HG03565 (cell line): Measurements from ENCODE around the gene SLCO2A1.

Experiments used
- ATAC-seq: cut with Tn5 transposase; IDR thresholded peaks from one replicate; pipeline ENCODE4 v1.9.1; 2021; ENCODE audit warnings: mild to moderate bottlenecking, moderate library complexity; ENCODE audit not compliant: unreplicated experiment

SLCO2A1 gene

DNA sequence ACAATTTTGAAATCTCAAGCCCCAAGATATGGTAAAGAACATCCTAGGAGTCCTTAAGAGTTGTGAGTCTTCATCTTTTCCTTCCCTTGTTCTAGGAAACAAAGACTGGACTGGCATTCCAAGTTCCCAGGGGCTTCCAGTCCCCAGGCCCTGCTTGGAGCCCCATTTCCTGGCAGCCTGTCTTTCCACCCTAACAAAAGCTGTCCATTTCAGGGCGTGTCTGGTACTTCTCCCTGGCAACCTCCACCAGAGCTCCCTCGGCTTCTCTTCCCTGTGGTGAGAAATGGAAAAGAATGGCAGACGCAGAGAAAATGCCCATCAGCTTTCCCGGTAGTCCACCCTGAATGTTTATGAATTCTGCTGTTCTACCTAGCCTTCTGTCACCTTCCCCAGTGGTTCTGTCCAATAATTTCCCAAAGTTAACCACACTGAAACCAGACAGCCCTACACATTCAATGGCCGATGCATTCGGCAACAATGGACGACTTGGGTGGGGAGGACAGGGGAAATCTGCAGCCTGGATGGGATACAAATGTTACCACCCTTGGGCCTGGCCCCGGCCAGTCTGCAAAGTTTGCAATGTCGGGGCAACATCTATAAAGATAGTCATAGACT is 140.9 kb downstream of the SLCO2A1 start:
- no peak for ATAC-seq

DNA sequence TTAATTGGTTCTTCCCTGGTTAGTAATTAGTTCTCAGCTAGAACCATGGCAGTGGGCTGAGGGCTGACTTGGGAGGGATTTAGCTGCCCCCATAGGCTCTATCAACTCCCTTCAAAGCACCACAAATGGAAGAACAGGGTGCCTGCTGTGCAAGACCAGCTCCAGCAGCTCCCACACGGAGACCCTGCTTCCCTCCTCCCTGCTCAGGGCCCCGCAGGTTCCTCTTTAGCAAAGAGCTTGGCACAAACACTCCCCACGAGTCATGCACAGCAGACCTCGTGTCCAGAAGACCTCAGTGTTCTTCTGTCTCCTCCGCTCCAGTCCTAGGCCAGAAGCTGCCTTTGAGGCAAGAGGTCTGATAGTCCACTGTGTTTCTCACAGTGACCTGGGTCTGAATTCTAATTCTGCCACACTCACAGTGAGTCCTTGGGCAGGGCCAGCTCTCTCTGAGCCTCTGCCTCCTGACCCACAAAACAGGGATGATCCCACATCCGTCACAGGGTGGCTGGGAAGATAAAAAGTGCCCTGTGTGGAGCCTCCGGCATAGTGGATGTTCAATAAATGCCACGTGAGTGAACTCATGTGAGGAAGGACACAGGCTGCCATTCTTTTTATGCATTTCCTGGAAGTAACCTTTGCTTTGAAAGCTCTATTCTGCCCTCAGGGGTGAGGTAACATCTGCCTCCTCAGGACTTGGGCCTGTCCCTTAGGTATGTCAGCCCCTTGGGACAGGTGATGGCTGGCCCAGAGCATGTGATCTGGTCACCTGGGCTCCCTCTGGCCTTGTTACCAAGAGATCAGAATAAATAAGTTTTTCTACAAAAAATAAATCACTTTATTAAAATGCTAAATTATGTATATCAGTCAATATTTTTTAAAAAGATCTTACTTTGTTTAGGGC is 141.7 kb downstream of the SLCO2A1 start:
- ATAC-seq = no peak

DNA sequence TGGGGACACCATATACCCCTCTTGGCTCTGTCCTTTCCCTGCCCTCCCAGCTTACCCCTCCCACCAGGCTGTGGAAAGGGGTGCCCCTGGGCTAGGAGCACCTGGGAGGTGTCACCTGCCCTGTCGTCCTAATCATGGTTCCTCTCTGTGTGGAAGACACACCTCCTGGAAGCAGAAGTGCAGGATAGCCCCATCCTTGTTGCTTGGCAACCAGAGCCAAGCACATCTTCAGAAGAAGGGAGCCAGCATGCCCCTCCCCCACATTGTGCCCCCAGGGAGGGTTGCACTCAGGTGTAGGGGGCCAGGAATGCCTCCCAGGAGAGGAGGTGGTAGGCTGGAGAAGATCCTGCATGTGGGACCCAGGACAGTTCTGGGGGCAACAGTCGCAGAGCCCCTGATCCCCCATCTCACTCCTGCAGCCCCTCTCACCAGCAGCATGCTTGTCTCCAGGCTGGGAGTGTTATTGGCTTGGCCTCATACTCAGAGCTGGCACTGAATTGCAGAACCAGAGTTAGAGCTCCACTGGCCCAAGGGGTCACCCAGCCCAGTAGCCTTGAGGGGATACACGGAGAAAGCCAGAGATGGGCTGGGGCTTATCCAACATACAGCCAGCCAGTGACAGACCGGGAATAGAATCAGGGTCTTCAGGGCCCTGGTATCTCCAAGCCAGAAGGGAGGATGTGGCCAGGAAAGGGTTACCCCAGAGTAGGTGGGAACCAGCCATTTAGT is 142.5 kb downstream of the SLCO2A1 start:
- no peak for ATAC-seq

DNA sequence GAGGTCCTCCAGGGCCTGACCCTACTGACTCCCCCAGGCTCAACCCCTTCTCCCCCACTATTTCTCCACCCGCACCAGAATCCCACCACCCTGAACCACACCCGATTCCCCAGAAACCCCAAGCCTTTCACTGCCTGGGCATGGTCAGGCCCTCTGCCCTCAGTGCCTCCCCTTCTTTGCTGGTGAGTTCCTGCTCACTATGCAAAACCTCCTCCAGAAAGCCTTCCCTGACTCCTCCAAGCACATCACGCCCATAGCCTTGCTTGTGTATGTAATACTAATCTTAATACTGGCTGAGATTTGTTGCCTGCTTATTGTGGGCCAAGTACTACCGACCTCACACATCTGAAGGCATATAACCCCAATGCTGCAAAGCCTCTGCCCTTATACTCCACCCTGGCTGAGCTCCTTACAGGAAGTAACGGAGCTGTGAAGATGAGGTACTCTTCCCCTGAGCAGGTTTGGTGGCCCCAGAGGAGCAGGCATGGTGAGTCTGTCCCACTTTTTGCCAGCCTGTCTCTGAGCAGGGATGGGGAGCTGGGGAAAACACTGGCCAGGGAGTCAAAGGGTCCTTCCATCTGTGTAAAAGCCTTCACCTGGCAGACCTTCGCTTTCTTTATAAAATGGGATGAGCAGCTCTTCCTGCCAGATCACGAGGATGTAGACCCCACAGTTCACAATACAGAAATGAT is 143.5 kb downstream of the SLCO2A1 start:
- ATAC-seq = no peak

DNA sequence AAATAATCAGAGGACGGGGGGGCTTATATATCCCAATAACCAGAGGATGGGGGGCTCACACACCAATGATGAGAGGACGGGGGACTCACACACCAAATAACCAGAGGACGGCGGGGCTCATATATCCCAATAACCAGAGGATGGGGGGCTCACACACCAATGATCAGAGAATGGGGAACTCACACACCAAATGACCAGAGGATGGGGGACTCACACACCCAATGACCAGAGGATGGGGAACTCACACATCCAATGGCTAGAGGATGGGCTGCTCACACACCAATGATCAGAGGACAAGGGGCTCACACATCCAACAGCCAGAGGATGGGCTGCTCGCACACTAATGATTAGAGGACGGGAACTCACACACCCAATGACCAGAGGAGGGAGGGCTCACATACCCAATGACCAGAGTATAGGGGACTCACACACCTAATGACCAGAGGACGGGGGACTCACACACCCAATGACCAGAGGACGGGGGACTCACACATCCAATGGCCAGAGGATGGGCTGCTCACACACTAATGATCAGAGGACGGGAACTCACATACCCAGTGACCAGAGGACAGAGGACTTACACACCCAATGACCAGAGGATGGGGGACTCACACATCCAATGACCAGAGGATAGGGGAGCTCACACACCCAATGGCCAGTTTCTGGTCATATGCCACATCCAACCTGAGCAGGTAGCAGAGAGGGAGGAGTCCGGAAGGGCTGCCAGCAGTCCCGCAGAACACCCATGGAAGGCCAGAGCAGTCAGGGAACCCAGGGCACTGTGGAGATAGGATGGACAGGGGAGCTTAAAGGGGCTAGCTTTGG is 144.6 kb downstream of the SLCO2A1 start:
- no peak for ATAC-seq

DNA sequence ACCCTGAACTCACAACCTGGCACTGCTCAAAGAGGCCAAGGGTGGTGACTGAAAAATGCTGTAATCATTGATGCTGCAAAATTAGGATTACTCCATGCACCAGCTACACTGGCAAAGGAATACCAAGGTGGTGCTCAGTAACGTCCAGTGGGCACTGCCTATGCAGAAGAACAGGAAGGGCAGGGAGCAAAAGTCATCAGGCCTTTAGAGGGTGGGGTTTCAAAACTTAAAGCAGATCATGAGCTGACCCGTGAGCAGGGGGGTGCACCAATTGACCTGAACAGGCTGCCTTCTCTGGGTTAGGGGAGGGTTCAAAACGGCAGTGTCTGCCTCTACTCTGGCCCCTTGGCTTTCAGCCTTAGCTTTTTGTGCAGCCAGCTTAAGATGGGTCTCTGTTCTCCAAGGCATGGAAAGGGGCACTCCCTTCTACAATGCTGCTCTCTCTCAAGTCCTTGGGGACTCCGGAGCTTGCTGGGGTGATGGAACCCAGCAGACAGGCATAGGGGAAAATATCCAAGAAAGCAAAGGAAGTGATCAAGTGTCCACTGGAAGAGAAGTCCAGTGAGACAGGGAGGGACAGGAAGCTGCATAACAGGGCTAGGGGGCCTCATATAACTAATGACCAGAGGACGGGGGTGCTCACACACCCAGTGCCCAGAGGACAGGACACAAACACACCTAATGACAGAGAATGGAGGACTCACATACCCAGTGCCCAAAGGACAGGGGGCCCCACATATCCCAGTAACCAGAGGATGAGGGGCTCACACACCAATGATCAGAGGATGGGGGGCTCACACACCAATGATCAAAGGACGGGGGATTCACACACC is 145.5 kb downstream of the SLCO2A1 start:
- no peak for ATAC-seq

DNA sequence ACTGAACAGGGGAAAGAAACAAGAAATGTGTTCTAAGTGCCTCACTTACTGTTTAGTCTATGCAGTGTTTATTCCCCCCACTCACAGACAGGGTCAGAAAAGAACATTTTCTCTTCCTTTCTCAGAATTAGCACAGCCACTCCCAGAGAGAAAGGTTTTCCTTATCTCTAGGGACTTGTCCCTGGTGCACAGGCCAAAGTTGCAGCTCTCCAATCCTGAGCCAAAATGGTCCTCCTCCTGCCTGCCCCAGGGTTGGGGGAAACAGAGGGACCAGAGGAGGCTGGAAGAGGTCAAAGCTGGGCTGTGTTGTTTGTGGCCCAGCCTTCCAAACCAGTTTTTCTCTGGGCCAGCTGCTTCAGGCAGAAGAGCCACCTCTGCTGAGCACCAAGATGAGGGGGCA is 146.1 kb downstream of the SLCO2A1 start:
- no peak for ATAC-seq

DNA sequence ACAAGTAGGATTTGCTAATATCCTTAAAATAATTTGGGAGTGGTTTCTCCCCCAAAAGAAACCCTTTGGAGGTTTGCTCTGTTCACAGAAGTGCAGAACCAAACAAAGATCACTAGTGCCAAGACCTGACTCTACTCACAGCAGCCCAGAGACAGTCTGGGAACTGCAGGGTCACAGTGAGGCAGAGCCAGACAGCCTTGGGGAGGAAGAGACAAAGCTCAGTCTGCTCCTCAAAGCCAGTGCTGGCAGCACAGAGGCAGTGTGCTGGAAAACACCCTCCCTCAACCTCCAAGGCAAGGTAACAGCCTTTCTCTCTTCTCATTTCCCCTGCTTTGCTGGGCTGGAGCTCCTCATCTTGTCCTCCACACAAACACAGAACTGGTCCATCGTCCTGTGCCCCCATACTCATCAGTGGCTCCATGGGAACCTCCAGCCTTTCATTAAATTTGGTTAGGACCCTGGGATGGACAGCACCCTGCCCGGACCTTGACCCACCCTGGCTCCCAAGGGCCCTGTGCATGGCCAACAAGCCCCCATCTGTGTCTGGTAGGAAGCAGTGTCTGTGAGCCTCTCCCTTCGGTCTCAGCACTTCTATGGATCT is 146.6 kb downstream of the SLCO2A1 start:
- no peak for ATAC-seq

DNA sequence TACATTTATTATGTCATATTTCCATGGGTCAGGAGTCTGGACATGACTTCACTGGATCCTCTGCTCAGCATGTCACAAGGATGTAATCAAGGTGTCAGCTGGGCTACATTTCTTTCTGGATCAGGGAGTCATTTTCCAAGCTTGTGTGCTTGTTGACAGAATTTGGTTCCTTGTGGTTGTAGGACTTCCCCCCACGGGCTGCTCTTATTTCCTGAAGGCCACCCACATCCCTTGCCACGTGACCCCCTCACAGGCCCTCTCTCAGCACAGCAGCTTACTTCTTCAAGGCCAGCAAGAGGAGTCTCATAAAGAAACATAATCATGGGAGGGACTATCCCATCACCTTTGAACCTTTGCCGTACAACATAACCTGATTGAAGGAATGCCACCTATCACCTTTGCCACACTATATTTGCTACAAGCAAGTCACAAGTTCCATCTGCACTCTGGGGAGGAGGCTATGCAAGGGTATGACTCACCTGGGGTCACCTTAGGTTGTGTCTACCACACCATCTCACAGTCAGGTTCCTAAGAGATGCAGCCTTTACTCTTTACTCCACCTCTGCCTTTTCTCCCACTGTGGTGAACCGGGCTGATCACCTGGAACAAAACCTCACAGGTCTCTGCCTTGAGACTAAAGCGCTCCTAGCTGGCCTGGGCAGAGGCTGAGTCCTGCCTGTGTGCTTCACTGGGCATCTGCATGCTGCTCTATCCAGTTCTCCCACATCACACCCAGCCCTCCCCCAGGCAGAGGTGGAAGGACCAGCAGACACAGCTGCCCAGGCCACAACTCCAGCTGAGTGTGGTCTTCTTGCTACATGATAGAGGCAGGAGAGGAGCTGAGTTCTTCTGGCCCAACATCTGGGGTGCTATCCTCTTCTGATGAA is 147.5 kb downstream of the SLCO2A1 start:
- no peak for ATAC-seq

DNA sequence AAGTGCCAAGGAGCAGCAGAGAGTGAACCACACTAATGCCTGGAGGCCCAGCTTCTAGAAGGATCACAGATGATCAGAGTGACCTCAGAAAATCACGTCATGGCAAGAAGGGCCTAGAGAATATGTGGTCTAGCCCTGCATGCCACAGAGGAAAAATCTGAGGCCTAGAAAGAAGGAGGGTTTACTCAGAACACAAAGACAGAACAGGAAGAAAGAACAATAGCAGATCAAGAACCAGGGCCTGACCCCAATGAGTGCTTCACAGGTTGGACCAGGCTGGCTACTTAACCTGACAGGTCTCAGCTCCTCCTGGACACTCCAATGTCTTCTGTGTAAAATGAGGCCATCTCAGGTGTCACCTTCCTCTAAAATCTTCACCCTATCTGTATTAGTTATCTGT is 148.2 kb downstream of the SLCO2A1 start:
- no peak for ATAC-seq

DNA sequence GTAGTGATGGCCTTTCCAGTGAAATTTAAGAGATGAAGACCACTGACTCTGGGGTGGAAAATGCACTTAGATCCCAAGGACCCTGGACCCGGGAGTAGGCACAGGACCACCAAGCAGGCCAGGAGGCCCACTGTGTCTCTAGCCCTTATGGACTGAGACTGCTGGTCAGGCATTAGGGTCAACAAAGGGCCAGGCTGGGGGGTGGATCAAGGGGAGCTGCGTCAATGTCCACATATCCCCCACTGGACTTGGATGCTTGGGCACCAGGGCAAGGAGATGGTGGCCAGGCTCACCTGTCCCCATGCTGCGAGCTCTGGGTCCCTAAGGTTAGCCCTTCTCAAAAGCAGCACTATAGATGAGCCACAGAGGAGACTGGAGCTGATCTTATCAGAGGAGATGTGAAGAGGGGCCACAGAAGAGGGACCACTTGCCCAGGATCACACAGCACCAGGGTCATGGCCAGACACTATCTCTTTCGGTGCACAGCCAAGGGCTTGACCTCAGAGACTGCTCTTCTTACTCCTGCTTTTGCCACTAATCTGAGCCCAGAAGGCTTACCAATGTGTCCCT is 148.8 kb downstream of the SLCO2A1 start:
- no peak for ATAC-seq

DNA sequence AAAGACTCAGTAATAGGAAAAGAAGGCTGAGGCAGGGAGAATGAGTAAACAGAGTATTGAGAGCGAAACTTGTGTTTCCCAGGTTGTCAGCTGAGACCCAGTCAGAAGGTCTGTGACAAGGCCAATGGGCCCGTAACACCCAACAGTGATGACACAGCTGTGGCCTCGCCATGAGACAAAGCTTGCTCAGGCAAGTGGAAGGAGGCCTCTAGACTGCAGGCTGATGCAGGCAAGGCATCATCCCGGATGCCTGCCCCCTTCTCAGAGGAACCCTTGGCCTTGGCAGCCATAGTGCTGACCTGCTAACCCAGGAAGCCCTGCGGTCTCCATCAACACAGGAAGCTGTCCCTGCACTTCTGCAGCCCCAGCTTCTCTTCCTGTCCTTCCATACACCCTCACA is 149.4 kb downstream of the SLCO2A1 start:
- ATAC-seq = no peak

DNA sequence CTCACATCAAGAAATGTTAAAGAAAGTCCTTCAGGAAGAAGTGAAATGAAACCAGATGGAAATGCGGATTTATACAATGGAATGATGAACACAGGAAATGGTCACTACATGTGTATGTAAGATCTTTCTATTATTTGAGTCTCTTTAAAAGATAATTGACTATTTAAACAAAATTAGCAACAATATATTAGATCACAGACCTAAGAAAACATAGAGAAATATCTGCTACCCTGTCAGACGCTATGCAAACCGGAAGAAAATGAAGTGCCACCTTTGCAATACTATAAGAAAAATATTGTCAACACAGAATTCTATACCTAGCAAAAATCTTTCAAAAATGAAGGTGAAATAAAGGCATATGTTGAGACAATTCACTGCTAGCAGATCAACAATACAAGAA is 151.2 kb downstream of the SLCO2A1 start:
- no peak for ATAC-seq
